Endodermal cell (in vitro differentiated cells): ENCODE measurements around the gene SLC25A38. TPM values are rescaled to one million over a fixed set of nuclear protein-coding genes. Genes with fewer than 3 reads are reported as not detected.

Source experiments
- DNase-seq: peaks from one replicate; pipeline ENCODE4 v3.0.0-alpha.2; 2017
- H3K27ac ChIP-seq: 2 replicates; pipeline ENCODE4 v1.5.1; 2013; ENCODE audit warnings: mild to moderate bottlenecking, low read depth, low read length, moderate library complexity
- H3K27me3 ChIP-seq: 2 replicates; pipeline ENCODE4 v1.6.1; 2013; ENCODE audit warnings: mild to moderate bottlenecking, low read length, moderate library complexity; ENCODE audit not compliant: insufficient read depth, control insufficient read depth, poor library complexity, severe bottlenecking
- H3K36me3 ChIP-seq: 2 replicates; pipeline ENCODE4 v1.7.0; 2013; ENCODE audit warnings: mild to moderate bottlenecking, low read length, moderate library complexity; ENCODE audit not compliant: control insufficient read depth, insufficient read depth
- H3K4me1 ChIP-seq: one replicate; pipeline ENCODE4 v1.7.0; 2013; ENCODE audit warnings: low read length; ENCODE audit not compliant: control insufficient read depth, insufficient read depth
- H3K4me3 ChIP-seq: 2 replicates; pipeline ENCODE4 v1.5.1; 2013; ENCODE audit warnings: mild to moderate bottlenecking, low read length, moderate library complexity
- H3K9ac ChIP-seq: 2 replicates; pipeline ENCODE4 v1.6.1; 2013; ENCODE audit warnings: mild to moderate bottlenecking, low read length, moderate library complexity; ENCODE audit not compliant: poor library complexity, severe bottlenecking; ENCODE audit errors: extremely low read depth
- H3K9me3 ChIP-seq: 2 replicates; pipeline ENCODE4 v1.6.1; 2013; ENCODE audit warnings: mild to moderate bottlenecking, low read length, moderate library complexity; ENCODE audit not compliant: control insufficient read depth
- H3K27ac Mint-ChIP-seq: 2 replicates; pipeline ENCODE4 v1.8.0; 2020; ENCODE audit warnings: mixed read lengths
- H3K27me3 Mint-ChIP-seq: 2 replicates; pipeline ENCODE4 v1.8.0; 2021; ENCODE audit warnings: mild to moderate bottlenecking, mixed read lengths; ENCODE audit not compliant: insufficient read depth
- H3K36me3 Mint-ChIP-seq: 2 replicates; pipeline ENCODE4 v1.8.0; 2020; ENCODE audit warnings: low read depth, mixed read lengths
- H3K4me1 Mint-ChIP-seq: 2 replicates; pipeline ENCODE4 v1.8.0; 2020; ENCODE audit warnings: mixed read lengths
- H3K4me3 Mint-ChIP-seq: 2 replicates; pipeline ENCODE4 v1.8.0; 2020; ENCODE audit warnings: mild to moderate bottlenecking, moderate library complexity, mixed read lengths
- H3K9me3 Mint-ChIP-seq: 2 replicates; pipeline ENCODE4 v1.8.0; 2020; ENCODE audit warnings: mild to moderate bottlenecking, mixed read lengths
- CTCF ChIP-seq: fragments of 200-600 bp; sonication (generic); conservative IDR thresholded peaks from 2 replicates; pipeline ENCODE4 v1.5.0; 2021; ENCODE audit warnings: antibody characterized with exemption, mild to moderate bottlenecking
- WGBS, 2 experiments: methylation state at CpG; one replicate each; pipeline versions ENCODE4 v1.1.5 to v1.1.7; 2013; ENCODE audit warnings: missing lambda C conversion rate in 2 of 2, mixed read lengths in 1 of 2; ENCODE audit not compliant: insufficient coverage in 1 of 2, insufficient read length in 1 of 2; 5-methylcytosine and 5-hydroxymethylcytosine counted together
- total RNA-seq, 2 donors: library from RNA; stranded (reverse); fragmentation: NEBNext Ultra II Directional in 1 of 2; extraction: Animal tissue kit (Norgen Biotek cat#: 25700) in 1 of 2; gene quantifications; 2 replicates in 1 of 2; 3 replicates in 1 of 2; pipeline ENCODE4 v1.2.1, GENCODE V29; 2021

SLC25A38 gene
- total RNA-seq, 2 donors from 2014 or later, result 33.4 to 37.7 TPM

GRCh38 chr3:39381432-39381831 lies 1.7 kb upstream of the SLC25A38 start:
- Mint-ChIP-seq H3K27ac (no peak overlapping the region), H3K9me3 (no peaks in the 10 kb centered on the region), H3K36me3 (peaks cover under 1% of the 10 kb centered on the region), H3K4me3 (no peak overlapping the region), H3K4me1 (peaks cover 28% of the 10 kb centered on the region), H3K27me3 (peaks cover 1% of the 10 kb centered on the region)
- no peak for DNase-seq
- WGBS, 2 experiments, result 73 to 96% methylated on average over 2 to 3 of the region's 3 CpGs
- TF ChIP-seq CTCF, result no peak
- Histone ChIP-seq H3K27me3 (no peaks in the 10 kb centered on the region), H3K27ac (no peak overlapping the region), H3K9me3 (no peaks in the 10 kb centered on the region), H3K9ac (no peak overlapping the region), H3K36me3 (no peaks in the 10 kb centered on the region), H3K4me1 (no peaks in the 10 kb centered on the region), H3K4me3 (no peak overlapping the region)

GRCh38 chr3:39383881-39384664 lies 903 bp downstream of the SLC25A38 start:
- peak; percentile 15 for TF ChIP-seq CTCF
- H3K27me3 ChIP-seq, result no peaks in the 10 kb centered on the region
- Mint-ChIP-seq H3K4me1 (peaks cover 33% of the 10 kb centered on the region), H3K27me3 (peaks cover 1% of the 10 kb centered on the region), H3K9me3 (no peaks in the 10 kb centered on the region), H3K27ac (peak overlapping the region; percentile 99), H3K4me3 (peak overlapping the region; percentile 99), H3K36me3 (peaks cover 5% of the 10 kb centered on the region)
- peaks cover 4% of the 10 kb centered on the region for H3K36me3 ChIP-seq
- peak; percentile 99 for DNase-seq
- peak overlapping the region; percentile 94 for H3K9ac ChIP-seq
- 0 to 1% methylated on average over 32 to 66 of the region's 66 CpGs for WGBS, 2 experiments
- H3K4me1 ChIP-seq, result no peaks in the 10 kb centered on the region
- H3K27ac ChIP-seq, result peak overlapping the region; percentile 94
- no peaks in the 10 kb centered on the region for H3K9me3 ChIP-seq
- peak overlapping the region; percentile 92 for H3K4me3 ChIP-seq

GRCh38 chr3:39384665-39385000 lies 1.5 kb downstream of the SLC25A38 start:
- H3K4me3 ChIP-seq, result peak overlapping the region; percentile 92
- H3K9ac ChIP-seq, result peak overlapping the region; percentile 75
- Mint-ChIP-seq H3K4me1 (peaks cover 33% of the 10 kb centered on the region), H3K27ac (peak overlapping the region; percentile 90), H3K4me3 (peak overlapping the region; percentile 99), H3K36me3 (peaks cover 10% of the 10 kb centered on the region), H3K27me3 (peaks cover 1% of the 10 kb centered on the region), H3K9me3 (no peaks in the 10 kb centered on the region)
- no peaks in the 10 kb centered on the region for H3K4me1 ChIP-seq
- WGBS, 2 experiments, result 82% methylated on average over 12 of the region's 14 CpGs; no CpG with 5 or more reads in 1 of the 2 experiments
- DNase-seq, result no peak
- H3K27me3 ChIP-seq, result no peaks in the 10 kb centered on the region
- no peak for TF ChIP-seq CTCF
- H3K27ac ChIP-seq, result no peak overlapping the region
- peaks cover 9% of the 10 kb centered on the region for H3K36me3 ChIP-seq
- H3K9me3 ChIP-seq, result no peaks in the 10 kb centered on the region
